Measurements from ENCODE around the gene MAEL. TPM values are rescaled to one million over a fixed set of nuclear protein-coding genes. Genes with fewer than 3 reads are reported as not detected.
A peak's percentile ranks its signal among the peaks of the same experiment; 100 is the strongest.

MAEL gene
- total and polyA plus RNA-seq, 11 donors = 0.62 to 6.8 (median 3.1) TPM

DNA sequence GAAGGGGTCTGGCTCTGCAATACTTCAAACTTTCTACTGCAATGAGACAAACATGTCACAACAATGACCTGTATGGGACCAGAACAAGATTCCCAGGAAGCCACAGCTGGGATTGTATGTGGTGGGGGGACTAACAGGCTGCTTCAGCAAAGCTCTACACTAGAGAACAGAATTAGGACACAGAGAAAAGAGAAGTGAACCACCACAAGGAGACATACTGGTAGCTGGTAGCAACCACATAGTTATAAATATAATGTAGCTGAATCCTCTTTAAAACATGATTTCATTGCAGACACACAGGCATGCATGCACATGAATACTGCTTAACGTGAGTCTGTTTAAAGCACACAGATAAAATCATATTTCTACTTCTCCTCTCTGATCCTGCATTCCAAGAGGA lies 10.3 kb upstream of the MAEL start:
- intact Hi-C loops (cut with DNase I) = loop anchor here in 3 of 10 donors (5.0 to 10.0 kb wide), 3 partner anchors 54 to 78 kb away; no protein-coding TSS in a partner anchor
- 43 to 55% (median 49%) methylated on average over 1 of the region's 1 CpG for WGBS, 4 donors
- Histone ChIP-seq H3K4me1 (peaks cover 0 to 17% (median 2%) of the 10 kb centered on the region in 12 donors), H3K27ac (no peak overlapping the region), H3K27me3 (peaks cover 0 to 28% (median under 1%) of the 10 kb centered on the region in 9 donors), H3K4me3 (no peak overlapping the region), H3K36me3 (no peaks in the 10 kb centered on the region), H3K9me3 (no peaks in the 10 kb centered on the region)
- ATAC-seq (no peak), DNase-seq (no peak)
- TF ChIP-seq POLR2A (IDR thresholded peaks at IDR 0.05) (no peak), CTCF (IDR thresholded peaks at IDR 0.05) (no peak)

GRCh38 chr1:166980383-166980782 lies 8.7 kb upstream of the MAEL start:
- intact Hi-C loops (cut with DNase I) = no loop called here
- H3K9me3 ChIP-seq = no peaks in the 10 kb centered on the region
- DNase-seq = no peak
- TF ChIP-seq POLR2A (IDR thresholded peaks at IDR 0.05) = no peak
- no peak for TF ChIP-seq CTCF (IDR thresholded peaks at IDR 0.05)
- H3K4me1 ChIP-seq = peaks cover 0 to 6% (median 0%) of the 10 kb centered on the region in 12 donors
- H3K4me3 ChIP-seq = no peak overlapping the region
- no peak overlapping the region for H3K27ac ChIP-seq
- no peak for ATAC-seq
- no peaks in the 10 kb centered on the region for H3K36me3 ChIP-seq
- WGBS, 4 donors = 73 to 83% (median 76%) methylated on average over 1 of the region's 1 CpG
- H3K27me3 ChIP-seq = peaks cover 0 to 17% (median 0%) of the 10 kb centered on the region in 9 donors

DNA sequence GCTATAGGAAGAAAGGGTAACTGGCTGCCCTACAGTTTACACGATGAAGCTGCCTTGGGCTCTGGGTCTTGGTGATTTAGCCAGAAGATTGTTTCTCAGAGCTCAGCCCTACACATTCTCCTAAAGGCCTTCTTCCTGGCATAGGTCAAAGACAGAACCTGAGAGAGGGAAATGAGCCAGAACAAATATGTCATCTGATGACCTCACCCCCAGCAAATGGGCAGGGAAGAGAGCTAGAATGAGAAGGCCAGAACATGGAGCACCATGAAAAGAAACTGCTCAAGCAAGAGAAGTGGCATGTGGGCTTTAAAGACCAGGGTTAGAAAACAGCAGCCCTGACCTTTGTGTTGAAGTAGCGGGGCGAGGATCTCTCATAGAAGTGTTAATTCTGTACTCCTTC lies 8.3 kb upstream of the MAEL start:
- WGBS, 4 donors = 80 to 92% (median 85%) methylated on average over 3 of the region's 3 CpGs
- Histone ChIP-seq H3K4me3 (no peak overlapping the region), H3K27me3 (peaks cover 0 to 14% (median 0%) of the 10 kb centered on the region in 9 donors), H3K9me3 (no peaks in the 10 kb centered on the region), H3K27ac (no peak overlapping the region), H3K4me1 (peaks cover 0 to 6% (median 0%) of the 10 kb centered on the region in 12 donors), H3K36me3 (no peaks in the 10 kb centered on the region)
- no peak for DNase-seq
- intact Hi-C loops (cut with DNase I) = no loop called here
- peak in 1 of 4 donors; percentile 50 for ATAC-seq
- TF ChIP-seq POLR2A (IDR thresholded peaks at IDR 0.05) = no peak
- no peak for TF ChIP-seq CTCF (IDR thresholded peaks at IDR 0.05)

DNA sequence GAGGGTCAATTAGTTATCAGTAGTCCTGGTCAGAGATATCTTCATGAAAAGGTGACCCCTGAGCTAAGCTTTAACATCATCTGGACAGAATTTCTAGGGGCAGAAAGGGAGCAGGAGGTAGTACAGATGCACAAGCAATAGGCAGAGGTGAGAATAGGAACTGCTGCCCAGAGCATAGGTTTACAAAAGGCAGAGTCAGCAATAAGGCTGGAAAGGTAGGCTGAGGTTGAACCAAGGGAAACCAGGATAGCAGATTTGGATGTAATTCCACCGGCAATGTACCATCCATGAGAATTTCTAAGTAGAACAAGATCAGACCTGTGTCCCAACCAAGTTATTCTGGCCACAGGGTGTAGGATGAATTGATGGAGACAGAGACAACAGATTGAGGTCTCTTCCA lies 7.5 kb upstream of the MAEL start:
- no peak for DNase-seq
- Histone ChIP-seq H3K9me3 (no peaks in the 10 kb centered on the region), H3K27me3 (peaks cover 0 to 7% (median 0%) of the 10 kb centered on the region in 9 donors), H3K36me3 (no peaks in the 10 kb centered on the region), H3K4me1 (no peaks in the 10 kb centered on the region), H3K4me3 (no peak overlapping the region), H3K27ac (no peak overlapping the region)
- intact Hi-C loops (cut with DNase I) = no loop called here
- WGBS, 4 donors = 50 to 96% (median 94%) methylated on average over 1 of the region's 1 CpG
- no peak for ATAC-seq
- TF ChIP-seq CTCF (IDR thresholded peaks at IDR 0.05) = no peak
- no peak for TF ChIP-seq POLR2A (IDR thresholded peaks at IDR 0.05)
